LNCaP clone FGC (cell line): ENCODE measurements around the gene OAS2.
"Not testable (repeated sequence)": the region's sequence is repeated elsewhere in the genome, so short reads cannot be mapped to it uniquely, and the experiment has no call there.

Experiments used
- DNase-seq: peaks from one replicate; pipeline ENCODE4 v3.0.0-alpha.2; 2011; ENCODE audit warnings: low read depth
- H3K4me3 ChIP-seq: 2 replicates; pipeline ENCODE4 v1.5.1; 2011; ENCODE audit warnings: mild to moderate bottlenecking, low read depth, low read length, control low read depth
- TF ChIP-seq, protein P1 (sequence below): IDR thresholded peaks from 2 replicates; pipeline ENCODE4 v1.5.1; 2012; ENCODE audit warnings: mild to moderate bottlenecking; ENCODE audit not compliant: control insufficient read depth, insufficient read depth; ENCODE audit errors: extremely low read depth

Gene OAS2

DNA sequence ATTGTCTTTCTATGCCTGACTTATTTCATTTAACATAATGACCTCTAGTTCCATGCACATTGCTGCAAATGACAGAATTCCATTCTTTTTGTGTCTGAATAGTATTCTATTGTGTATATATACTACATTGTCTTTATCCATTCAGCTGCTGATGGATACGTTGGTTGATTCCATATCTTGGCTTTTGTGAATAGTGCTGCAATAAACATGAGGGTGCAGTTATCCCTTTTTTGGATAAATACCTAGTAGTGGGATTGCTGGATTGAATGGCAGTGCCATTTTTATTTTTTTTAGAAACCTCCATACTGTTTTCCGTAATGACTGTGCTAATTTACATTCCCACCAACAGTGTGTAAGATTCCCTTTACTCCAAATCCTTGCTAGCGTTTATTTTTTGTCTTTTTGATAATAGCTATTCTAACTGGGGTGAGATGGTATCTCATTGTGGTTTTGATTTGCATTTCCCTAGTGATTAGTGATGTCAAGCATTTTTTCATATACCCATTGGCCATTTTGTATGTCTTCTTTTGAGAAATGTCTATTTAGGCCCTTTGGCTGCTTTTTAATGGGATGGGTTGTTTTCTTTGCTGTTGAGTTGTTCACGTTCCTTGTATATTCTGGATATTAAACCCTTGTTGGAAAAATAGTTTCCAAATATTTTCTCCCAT is 2.3 kb downstream of the OAS2 start:
- TF ChIP-seq, protein P1, sequence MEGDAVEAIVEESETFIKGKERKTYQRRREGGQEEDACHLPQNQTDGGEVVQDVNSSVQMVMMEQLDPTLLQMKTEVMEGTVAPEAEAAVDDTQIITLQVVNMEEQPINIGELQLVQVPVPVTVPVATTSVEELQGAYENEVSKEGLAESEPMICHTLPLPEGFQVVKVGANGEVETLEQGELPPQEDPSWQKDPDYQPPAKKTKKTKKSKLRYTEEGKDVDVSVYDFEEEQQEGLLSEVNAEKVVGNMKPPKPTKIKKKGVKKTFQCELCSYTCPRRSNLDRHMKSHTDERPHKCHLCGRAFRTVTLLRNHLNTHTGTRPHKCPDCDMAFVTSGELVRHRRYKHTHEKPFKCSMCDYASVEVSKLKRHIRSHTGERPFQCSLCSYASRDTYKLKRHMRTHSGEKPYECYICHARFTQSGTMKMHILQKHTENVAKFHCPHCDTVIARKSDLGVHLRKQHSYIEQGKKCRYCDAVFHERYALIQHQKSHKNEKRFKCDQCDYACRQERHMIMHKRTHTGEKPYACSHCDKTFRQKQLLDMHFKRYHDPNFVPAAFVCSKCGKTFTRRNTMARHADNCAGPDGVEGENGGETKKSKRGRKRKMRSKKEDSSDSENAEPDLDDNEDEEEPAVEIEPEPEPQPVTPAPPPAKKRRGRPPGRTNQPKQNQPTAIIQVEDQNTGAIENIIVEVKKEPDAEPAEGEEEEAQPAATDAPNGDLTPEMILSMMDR = no peak
- H3K4me3 ChIP-seq = no peak overlapping the region
- no peak for DNase-seq

DNA sequence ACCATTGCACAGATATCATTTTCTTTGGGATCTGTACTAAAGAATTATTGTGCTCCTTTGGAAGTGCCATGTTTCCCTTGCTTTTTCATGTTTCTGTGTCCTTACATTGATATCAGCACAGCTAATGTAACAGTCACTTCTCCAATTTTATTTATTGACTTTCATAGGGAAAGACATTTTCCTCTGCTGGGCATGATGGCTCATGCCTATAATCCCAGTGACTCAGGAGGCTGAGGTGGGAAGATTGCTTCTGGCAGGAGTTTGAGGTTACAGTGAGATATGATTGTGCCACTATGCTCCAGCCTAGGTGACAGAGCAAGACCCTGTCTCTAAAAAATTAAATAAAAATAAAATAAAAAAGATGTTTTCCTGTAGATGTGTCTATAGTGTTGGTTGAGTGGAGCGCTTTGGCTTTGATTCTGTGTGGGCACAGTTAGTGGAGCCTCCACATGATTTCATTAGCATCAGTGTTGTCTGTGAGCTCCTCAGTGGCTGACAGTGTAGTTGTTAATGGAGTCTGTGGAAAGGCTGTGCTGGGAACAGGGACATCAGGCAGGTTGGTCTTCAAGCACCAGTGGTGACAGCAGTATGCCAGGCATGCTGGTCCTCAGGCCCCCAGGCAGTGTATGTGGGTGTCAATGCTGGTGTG is 7.4 kb downstream of the OAS2 start:
- no peak for DNase-seq
- no peak overlapping the region for H3K4me3 ChIP-seq
- TF ChIP-seq, protein P1 = no peak

DNA sequence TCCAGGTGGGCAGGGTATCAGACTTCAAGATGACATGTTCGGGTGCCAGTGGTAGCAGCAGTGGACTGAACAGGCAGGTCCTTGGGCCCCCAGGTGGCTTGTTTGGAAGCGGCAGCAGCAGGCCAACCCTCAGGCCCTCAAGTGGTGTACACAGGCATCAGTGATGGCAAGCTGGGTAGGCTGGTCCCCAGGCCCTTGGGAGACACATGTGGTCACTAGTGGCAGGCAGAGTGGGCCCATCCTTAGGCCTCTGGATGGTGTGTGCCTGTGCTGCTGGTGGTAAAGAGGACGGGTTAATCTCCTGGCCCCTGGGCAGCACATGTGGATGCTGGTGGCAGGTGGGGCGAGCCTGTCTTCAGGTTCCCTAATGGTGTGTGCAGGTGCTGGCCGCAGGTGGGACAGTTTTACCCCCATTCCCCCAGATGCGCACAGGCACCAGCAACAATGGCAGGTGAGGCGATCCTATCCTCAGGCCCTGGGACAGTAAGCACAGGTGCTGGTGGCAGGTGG is 8.0 kb downstream of the OAS2 start:
- TF ChIP-seq, protein P1 = no peak
- DNase-seq = no peak
- H3K4me3 ChIP-seq = no peak overlapping the region

DNA sequence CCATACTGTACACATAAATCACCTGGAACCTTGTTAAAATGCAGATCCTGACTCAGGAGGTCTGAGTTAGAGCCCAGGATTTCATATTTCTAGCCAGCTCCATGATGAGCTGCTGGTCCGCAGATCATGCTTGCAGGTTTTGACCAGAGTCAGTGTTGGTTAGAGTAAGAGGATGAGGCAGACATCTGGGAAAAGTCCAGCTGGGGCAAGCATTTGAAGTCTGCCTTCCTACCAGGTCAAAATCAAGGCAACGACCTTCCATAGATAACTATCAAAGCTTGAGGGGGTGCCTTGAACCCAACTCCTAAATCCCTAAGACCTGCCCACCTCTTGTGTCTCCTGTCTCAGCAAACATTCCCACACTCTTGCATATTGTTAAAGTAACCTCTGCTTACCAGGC is 9.2 kb downstream of the OAS2 start:
- no peak overlapping the region for H3K4me3 ChIP-seq
- DNase-seq = no peak
- TF ChIP-seq, protein P1 = no peak

DNA sequence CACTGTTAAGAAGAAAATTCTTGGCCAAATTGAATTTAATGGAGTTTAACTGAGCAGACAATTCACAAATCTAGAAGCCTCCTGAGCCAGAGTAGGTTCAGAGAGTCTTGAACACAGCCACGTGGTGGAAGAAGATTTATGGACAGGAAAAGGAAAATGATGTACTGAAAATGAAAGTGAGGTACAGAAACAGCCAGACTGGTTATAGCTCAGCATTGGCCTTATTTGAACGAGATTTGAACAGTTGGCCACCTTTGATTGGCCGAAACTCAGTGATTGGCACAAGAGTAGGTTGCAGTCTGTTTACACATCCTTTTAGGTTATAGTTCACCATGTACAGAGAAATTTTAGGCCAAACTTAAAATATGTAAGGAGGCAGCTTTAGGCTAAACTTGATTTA is 9.9 kb downstream of the OAS2 start:
- TF ChIP-seq, protein P1 = no peak

DNA sequence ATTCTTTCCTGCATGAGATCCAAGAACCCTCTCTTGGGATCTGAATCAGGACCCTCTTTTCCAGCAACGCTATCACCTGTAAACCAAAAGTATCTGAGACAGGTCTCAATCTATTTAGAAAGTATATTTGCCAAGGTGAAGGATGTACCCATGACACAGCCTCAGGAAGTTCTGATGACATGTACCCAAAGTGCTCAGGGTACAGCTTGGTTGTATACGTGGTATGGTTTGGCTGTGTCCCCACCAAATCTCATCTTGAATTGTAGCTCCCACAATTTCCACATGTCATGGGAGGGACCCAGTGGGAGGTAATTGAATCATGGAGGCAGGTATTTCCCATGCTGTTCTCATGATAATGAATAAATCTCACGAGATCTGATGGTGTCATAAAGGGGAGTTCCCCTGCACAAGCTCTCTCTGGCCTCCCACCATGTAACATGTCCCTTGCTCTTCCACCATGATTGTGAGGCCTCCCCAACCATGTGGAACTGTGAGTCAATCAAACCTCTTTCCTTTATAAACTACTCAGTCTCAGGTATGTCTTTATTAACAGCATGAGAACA is 10.6 kb downstream of the OAS2 start:
- DNase-seq, H3K4me3 ChIP-seq: not testable (repeated sequence)

More for the DNA sequence above, 9.9 kb downstream of the OAS2 start:
- H3K4me3 ChIP-seq = no peak overlapping the region
- DNase-seq = no peak

DNA sequence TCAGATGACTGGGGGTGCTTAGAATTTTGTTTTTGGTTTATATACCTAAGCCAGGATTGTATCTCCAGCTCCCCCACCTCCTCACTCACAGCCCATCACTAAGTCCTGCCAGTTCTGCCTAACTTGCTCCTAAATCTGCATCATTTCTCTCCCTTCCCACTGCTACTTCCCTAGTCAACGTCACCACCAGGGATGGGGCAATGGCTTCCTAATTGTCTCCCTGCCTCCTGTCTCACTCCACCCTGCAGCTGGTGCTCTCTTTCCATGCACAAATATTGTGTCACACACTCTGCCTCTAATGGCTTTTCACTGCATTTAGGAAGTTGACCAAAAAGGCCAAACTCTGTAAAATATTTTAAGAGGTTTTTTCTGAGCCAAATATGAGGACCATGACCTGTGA is 11.5 kb downstream of the OAS2 start:
- no peak overlapping the region for H3K4me3 ChIP-seq
- no peak for DNase-seq

More for the DNA sequence above, 11.5 kb downstream of the OAS2 start:
- TF ChIP-seq, protein P1 = no peak
